HepG2 (cell line): ENCODE measurements around the gene POLRMT. TPM values are rescaled to one million over a fixed set of nuclear protein-coding genes. Genes with fewer than 3 reads are reported as not detected.
A peak's percentile ranks its signal among the peaks of the same experiment; 100 is the strongest.

ENCODE experiments used
- ATAC-seq: fragments of 200-7000 bp; cut with Tn5 transposase; 3 replicates; pipeline ENCODE4 v1.9.1; 2020; ENCODE audit warnings: mild to moderate bottlenecking, moderate library complexity
- BruUV-seq: library from RNA; stranded (reverse); fragments of 400-500 nt; replicated peaks from 2 replicates; lab custom pipeline; 2021; lab: Mats Ljungman, UMichigan
- CTCF ChIA-PET: fragments of 300-600 bp; formaldehyde crosslinking; extraction: SDS; loops from one replicate; lab custom pipeline; 2021; ENCODE audit warnings: low total read pairs, inconsistent platforms, low intra/inter-chr PET ratio; lab: Yijun Ruan, JAX
- POLR2A ChIA-PET: fragments of 350-600 bp; sonication (Branson Sonifier 250); formaldehyde crosslinking; loops from one replicate; lab custom pipeline; 2020; ENCODE audit warnings: antibody characterized with exemption, inconsistent platforms; lab: Yijun Ruan, JAX
- DNase-seq: peaks from one replicate; pipeline ENCODE4 v3.0.0-alpha.2; 2015; ENCODE audit warnings: low spot score
- FAIRE-seq: peaks from 3 replicates; lab custom pipeline; 2011; peaks lifted over from hg19 to GRCh38; lab: Jason Lieb, UNC
- H2AFZ ChIP-seq: one replicate; pipeline ENCODE4 v1.6.1; 2011; ENCODE audit warnings: low read length, inconsistent platforms
- H3K27ac ChIP-seq: fragments of 300-600 bp; 3 replicates; pipeline ENCODE4 v1.8.0; 2011; ENCODE audit warnings: mixed run types, mild to moderate bottlenecking, mixed read lengths, low read length, inconsistent platforms; ENCODE audit not compliant: insufficient read depth; ENCODE audit errors: extremely low read length
- H3K27me3 ChIP-seq, 2 experiments: fragments of 200-600 bp in 1 of 2; 2 replicates in 1 of 2; 3 replicates in 1 of 2; pipeline versions ENCODE4 v1.6.0 to v1.8.0; 2011; ENCODE audit warnings: low read length in 2 of 2, mild to moderate bottlenecking in 2 of 2, moderate library complexity in 2 of 2, inconsistent platforms in 1 of 2; ENCODE audit not compliant: insufficient read depth in 2 of 2, control insufficient read depth in 1 of 2
- H3K36me3 ChIP-seq, 2 experiments: fragments of 200-600 bp in 1 of 2; replicated peaks in 1 of 2; 2 replicates in 1 of 2; 3 replicates in 1 of 2; pipeline versions ENCODE4 v1.5.1 to v1.8.0; 2011; ENCODE audit warnings: low read length in 2 of 2, inconsistent platforms in 1 of 2; ENCODE audit not compliant: insufficient read depth in 2 of 2, control insufficient read depth in 1 of 2
- H3K4me1 ChIP-seq: 2 replicates; pipeline ENCODE4 v1.5.1; 2012; ENCODE audit warnings: low read length, inconsistent platforms; ENCODE audit not compliant: insufficient read depth
- H3K4me2 ChIP-seq: 2 replicates; pipeline ENCODE4 v1.6.0; 2011; ENCODE audit warnings: low read depth, low read length, inconsistent platforms
- H3K4me3 ChIP-seq, 3 experiments: fragments of 200-600 bp in 1 of 3; sonication (generic), shearing (Covaris generic) in 1 of 3; replicated peaks in 1 of 3; 2 replicates each; pipeline ENCODE4 v1.5.1; 2011 to 2016; ENCODE audit warnings: low read length in 3 of 3, inconsistent platforms in 2 of 3, low read depth in 2 of 3, mild to moderate bottlenecking in 2 of 3, control low read depth in 1 of 3, mixed read lengths in 1 of 3; ENCODE audit not compliant: insufficient read depth in 1 of 3
- H3K79me2 ChIP-seq: one replicate; pipeline ENCODE4 v1.6.1; 2011; ENCODE audit warnings: low read length, inconsistent platforms; ENCODE audit not compliant: insufficient read depth
- H3K9ac ChIP-seq: 2 replicates; pipeline ENCODE4 v1.6.0; 2011; ENCODE audit warnings: mild to moderate bottlenecking, low read depth, low read length, inconsistent platforms; ENCODE audit not compliant: insufficient read depth
- H3K9me3 ChIP-seq: 2 replicates; pipeline ENCODE4 v1.5.1; 2012; ENCODE audit warnings: mild to moderate bottlenecking, low read length
- H4K20me1 ChIP-seq: 2 replicates; pipeline ENCODE4 v1.6.0; 2011; ENCODE audit warnings: inconsistent platforms, mild to moderate bottlenecking, low read length, moderate library complexity; ENCODE audit not compliant: insufficient read depth
- AGO2 ChIP-seq: fragments of 200-400 bp; formaldehyde crosslinking; optimal IDR thresholded peaks from 2 replicates; pipeline ENCODE3; 2017; ENCODE audit warnings: mild to moderate bottlenecking, low read depth, low read length, moderate library complexity
- JARID2 ChIP-seq: sonication (generic); formaldehyde crosslinking; IDR thresholded peaks from 2 replicates; pipeline ENCODE4 v1.8.1; 2023; ENCODE audit warnings: missing genetic modification reagents, inconsistent platforms; ENCODE audit not compliant: insufficient replicate concordance
- MEIS1 ChIP-seq: sonication (generic); formaldehyde crosslinking; IDR thresholded peaks from 2 replicates; pipeline ENCODE4 v1.9.0; 2021; ENCODE audit warnings: mild to moderate bottlenecking, missing genetic modification reagents, moderate library complexity, borderline replicate concordance
- NFAT5 ChIP-seq: sonication (generic); formaldehyde crosslinking; IDR thresholded peaks from 2 replicates; pipeline ENCODE4 v1.4.0; 2020; ENCODE audit warnings: missing genetic modification reagents
- ZNF552 ChIP-seq: sonication (generic); formaldehyde crosslinking; IDR thresholded peaks from 2 replicates; pipeline ENCODE4 v1.9.0; 2022; ENCODE audit warnings: missing genetic modification reagents, mild to moderate bottlenecking, borderline replicate concordance
- ZNF687 ChIP-seq: sonication (generic); formaldehyde crosslinking; IDR thresholded peaks from 2 replicates; pipeline ENCODE4 v1.5.1; 2020; ENCODE audit warnings: mild to moderate bottlenecking, missing genetic modification reagents, moderate library complexity
- WGBS: methylation state at CpG from one replicate; pipeline ENCODE4 v1.1.6; 2017; ENCODE audit warnings: low lambda C conversion rate; 5-methylcytosine and 5-hydroxymethylcytosine counted together
- in situ Hi-C: cut with HindIII; loops from 2 replicates; pipeline ENCODE4 v1.10.0; 2017; ENCODE audit warnings: low pct_unique_long_range_greater_than_20kb; ENCODE audit not compliant: extremely low pct_ligation_motif_present
- intact Hi-C: fragments of 100-400 bp; cut with micrococcal nuclease; formaldehyde crosslinking; loops from one replicate; pipeline ENCODE4 v1.10.0; 2022; ENCODE audit not compliant: unreplicated experiment
- polyA plus RNA-seq, 8 experiments: library from polyadenylated mRNA; depleted of rRNA in 3 of 8; stranded (reverse) in 7 of 8; unstranded in 1 of 8; fragments of >200 nt; fragmentation: Illumina TruSeq in 4 of 8; extraction: Trizol in 4 of 8; gene quantifications; 2 replicates each; pipeline versions ENCODE4 v1.2.1 to v1.2.3, GENCODE V29; 2011 to 2016; ENCODE audit warnings: low read depth in 4 of 8, missing spikeins in 1 of 8, mixed read lengths in 1 of 8; ENCODE audit not compliant: insufficient read depth in 1 of 8
- total RNA-seq, 5 experiments: library from RNA; depleted of rRNA; stranded (reverse); fragments of >200 nt; fragmentation: Illumina TruSeq; extraction: Trizol; gene quantifications; 2 replicates each; pipeline ENCODE4 v1.2.3, GENCODE V29; 2016; ENCODE audit warnings: low read depth in 1 of 5
- TF ChIP-seq, protein P1 (sequence below): sonication (generic); formaldehyde crosslinking; IDR thresholded peaks from 2 replicates; pipeline ENCODE4 v1.4.0; 2020; ENCODE audit warnings: missing genetic modification reagents

The POLRMT gene
- total and polyA plus RNA-seq, 2 of the 13 experiments (the other 11 are each of a cell fraction or from before 2014, with no cell fraction given): 78.0 to 101 TPM

DNA sequence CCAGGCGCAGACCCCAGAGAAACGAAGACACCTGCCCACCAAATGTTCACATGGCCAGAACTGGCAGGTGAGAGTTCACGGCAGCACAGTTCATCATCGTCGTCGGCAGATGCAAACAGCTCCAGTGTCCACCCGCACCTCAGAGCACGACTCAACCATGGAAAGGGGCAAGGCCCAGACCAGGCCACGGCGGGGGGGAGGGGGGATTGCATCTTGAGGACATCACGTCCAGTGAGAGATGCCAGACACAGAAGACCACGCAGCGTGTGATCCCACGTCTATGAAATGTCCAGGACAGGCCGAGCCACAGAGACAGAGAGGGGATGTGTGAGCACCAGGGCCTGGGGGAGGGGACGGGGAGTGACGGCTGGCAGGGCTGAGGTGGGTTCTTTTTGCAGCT is 22.4 kb upstream of the POLRMT start:
- ChIA-PET POLR2A (no interaction called here), CTCF (no interaction called here)
- no peak for DNase-seq
- in situ Hi-C loops: no loop called here
- TF ChIP-seq JARID2 (CRISPR knock-in tag) (no peak), NFAT5 (CRISPR knock-in tag) (no peak), ZNF687 (0 out of 2 replicates have a peak, but pooled peaks have one; percentile 22), ZNF552 (no peak), AGO2 (peak; percentile 68), MEIS1 (CRISPR knock-in tag) (no peak)
- TF ChIP-seq, protein P1, sequence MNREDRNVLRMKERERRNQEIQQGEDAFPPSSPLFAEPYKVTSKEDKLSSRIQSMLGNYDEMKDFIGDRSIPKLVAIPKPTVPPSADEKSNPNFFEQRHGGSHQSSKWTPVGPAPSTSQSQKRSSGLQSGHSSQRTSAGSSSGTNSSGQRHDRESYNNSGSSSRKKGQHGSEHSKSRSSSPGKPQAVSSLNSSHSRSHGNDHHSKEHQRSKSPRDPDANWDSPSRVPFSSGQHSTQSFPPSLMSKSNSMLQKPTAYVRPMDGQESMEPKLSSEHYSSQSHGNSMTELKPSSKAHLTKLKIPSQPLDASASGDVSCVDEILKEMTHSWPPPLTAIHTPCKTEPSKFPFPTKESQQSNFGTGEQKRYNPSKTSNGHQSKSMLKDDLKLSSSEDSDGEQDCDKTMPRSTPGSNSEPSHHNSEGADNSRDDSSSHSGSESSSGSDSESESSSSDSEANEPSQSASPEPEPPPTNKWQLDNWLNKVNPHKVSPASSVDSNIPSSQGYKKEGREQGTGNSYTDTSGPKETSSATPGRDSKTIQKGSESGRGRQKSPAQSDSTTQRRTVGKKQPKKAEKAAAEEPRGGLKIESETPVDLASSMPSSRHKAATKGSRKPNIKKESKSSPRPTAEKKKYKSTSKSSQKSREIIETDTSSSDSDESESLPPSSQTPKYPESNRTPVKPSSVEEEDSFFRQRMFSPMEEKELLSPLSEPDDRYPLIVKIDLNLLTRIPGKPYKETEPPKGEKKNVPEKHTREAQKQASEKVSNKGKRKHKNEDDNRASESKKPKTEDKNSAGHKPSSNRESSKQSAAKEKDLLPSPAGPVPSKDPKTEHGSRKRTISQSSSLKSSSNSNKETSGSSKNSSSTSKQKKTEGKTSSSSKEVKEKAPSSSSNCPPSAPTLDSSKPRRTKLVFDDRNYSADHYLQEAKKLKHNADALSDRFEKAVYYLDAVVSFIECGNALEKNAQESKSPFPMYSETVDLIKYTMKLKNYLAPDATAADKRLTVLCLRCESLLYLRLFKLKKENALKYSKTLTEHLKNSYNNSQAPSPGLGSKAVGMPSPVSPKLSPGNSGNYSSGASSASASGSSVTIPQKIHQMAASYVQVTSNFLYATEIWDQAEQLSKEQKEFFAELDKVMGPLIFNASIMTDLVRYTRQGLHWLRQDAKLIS (CRISPR knock-in tag): no peak
- TF ChIP-seq, all 625 proteins: peak for 2
- peaks cover 24 to 62% of the 10 kb centered on the region in 2 experiments for H3K36me3 ChIP-seq
- no peak overlapping the region for H3K9ac ChIP-seq
- ATAC-seq (no peak), FAIRE-seq (no peak)
- BruUV-seq: no TSS peak
- no peak overlapping the region for H2AFZ ChIP-seq
- no peak overlapping the region for H3K4me2 ChIP-seq
- peaks cover 89% of the 10 kb centered on the region for H4K20me1 ChIP-seq
- H3K4me1 ChIP-seq: peaks cover 42% of the 10 kb centered on the region
- 95% methylated on average over 15 of the region's 17 CpGs for WGBS
- no peak overlapping the region for H3K4me3 ChIP-seq
- no peaks in the 10 kb centered on the region for H3K27me3 ChIP-seq
- intact Hi-C loops: no loop called here
- H3K27ac ChIP-seq: no peak overlapping the region
- no peaks in the 10 kb centered on the region for H3K9me3 ChIP-seq
- peaks cover 82% of the 10 kb centered on the region for H3K79me2 ChIP-seq
